PC-9 (cell line): ENCODE results near the gene EHD4. TPM values are rescaled to one million over a fixed set of nuclear protein-coding genes. Genes with fewer than 3 reads are reported as not detected.

Experiments
- BruUV-seq: library from RNA; stranded (reverse); fragments of 400-500 nt; replicated peaks from 2 replicates; lab custom pipeline; 2021; lab: Mats Ljungman, UMichigan
- CTCF ChIA-PET: fragments of 300-600 bp; sonication (Branson Sonifier 250); formaldehyde crosslinking; loops from one replicate; lab custom pipeline; 2022; ENCODE audit warnings: antibody characterized with exemption; lab: Charles Lee
- POLR2A ChIA-PET: fragments of 300-600 bp; sonication (Branson Sonifier 250); formaldehyde crosslinking; loops from one replicate; lab custom pipeline; 2022; ENCODE audit warnings: antibody characterized with exemption; ENCODE audit not compliant: unreplicated experiment; lab: Charles Lee
- DNase-seq, 2 experiments: peaks; one replicate each; pipeline versions ENCODE4 v3.0.0 to v3.0.0-alpha.2; 2015 to 2022; ENCODE audit warnings: mixed read lengths in 1 of 2
- H2AFZ ChIP-seq: fragments of 200-600 bp; sonication (generic); 2 replicates; pipeline ENCODE4 v1.8.1; 2017; ENCODE audit warnings: antibody characterized with exemption
- H3F3A ChIP-seq: fragments of 200-600 bp; sonication (generic); 2 replicates; pipeline ENCODE4 v1.8.1; 2017; ENCODE audit warnings: antibody characterized with exemption, mild to moderate bottlenecking, low read depth; ENCODE audit not compliant: insufficient read depth
- H3K27ac ChIP-seq: fragments of 200-600 bp; sonication (generic); 2 replicates; pipeline ENCODE4 v1.6.1; 2016; ENCODE audit warnings: mixed run types
- H3K27me3 ChIP-seq: fragments of 200-600 bp; sonication (generic); 2 replicates; pipeline ENCODE4 v1.6.1; 2016; ENCODE audit warnings: low read depth, mixed run types; ENCODE audit not compliant: insufficient read depth
- H3K36me3 ChIP-seq: fragments of 200-600 bp; sonication (generic); 2 replicates; pipeline ENCODE4 v1.6.1; 2016; ENCODE audit warnings: low read depth, mixed run types
- H3K4me1 ChIP-seq: fragments of 200-600 bp; sonication (generic); replicated peaks from 2 replicates; pipeline ENCODE4 v1.6.1; 2016; ENCODE audit warnings: mixed run types; ENCODE audit not compliant: insufficient read depth
- H3K4me2 ChIP-seq: fragments of 200-600 bp; sonication (generic); 2 replicates; pipeline ENCODE4 v1.6.1; 2017; ENCODE audit warnings: mixed run types
- H3K4me3 ChIP-seq: fragments of 200-600 bp; sonication (generic); 2 replicates; pipeline ENCODE4 v1.6.1; 2016; ENCODE audit warnings: mixed run types
- H3K79me2 ChIP-seq: fragments of 200-600 bp; sonication (generic); 2 replicates; pipeline ENCODE4 v1.6.1; 2017; ENCODE audit warnings: low read depth, mixed run types
- H3K9me2 ChIP-seq: fragments of 200-600 bp; sonication (generic); 2 replicates; pipeline ENCODE4 v1.8.1; 2017; ENCODE audit warnings: mild to moderate bottlenecking; ENCODE audit not compliant: insufficient read depth
- H3K9me3 ChIP-seq: fragments of 200-600 bp; sonication (generic); 2 replicates; pipeline ENCODE4 v1.8.1; 2016; ENCODE audit warnings: low read depth; ENCODE audit not compliant: insufficient read depth
- H4K20me1 ChIP-seq: fragments of 200-600 bp; sonication (generic); 2 replicates; pipeline ENCODE4 v1.8.1; 2017; ENCODE audit not compliant: insufficient read depth
- CTCF ChIP-seq: fragments of 200-600 bp; sonication (generic); conservative IDR thresholded peaks from 2 replicates; pipeline ENCODE4 v1.6.1; 2017; ENCODE audit warnings: mixed run types, antibody characterized with exemption, mild to moderate bottlenecking, moderate library complexity
- EZH2 ChIP-seq: fragments of 200-600 bp; sonication (generic); IDR thresholded peaks from 2 replicates; pipeline ENCODE4 v1.8.0; 2017; ENCODE audit warnings: antibody characterized with exemption, low read depth
- intact Hi-C: fragments of 100-400 bp; cut with micrococcal nuclease; formaldehyde crosslinking; loops from one replicate; pipeline ENCODE4 v1.10.0; 2022; ENCODE audit not compliant: unreplicated experiment
- microRNA-seq: library from miRNA; unstranded; fragments of <30 nt; microRNA quantifications from one replicate; pipeline ENCODE4 v1.2.0, GENCODE V29; 2021; ENCODE audit warnings: borderline number of aligned reads, borderline replicate concordance
- total RNA-seq: library from RNA; stranded (reverse); gene quantifications from 2 replicates; pipeline ENCODE4 v1.2.3, GENCODE V29; 2021

The EHD4 gene
- total RNA-seq, 1 experiment from 2014 or later, result 18.1 TPM

DNA sequence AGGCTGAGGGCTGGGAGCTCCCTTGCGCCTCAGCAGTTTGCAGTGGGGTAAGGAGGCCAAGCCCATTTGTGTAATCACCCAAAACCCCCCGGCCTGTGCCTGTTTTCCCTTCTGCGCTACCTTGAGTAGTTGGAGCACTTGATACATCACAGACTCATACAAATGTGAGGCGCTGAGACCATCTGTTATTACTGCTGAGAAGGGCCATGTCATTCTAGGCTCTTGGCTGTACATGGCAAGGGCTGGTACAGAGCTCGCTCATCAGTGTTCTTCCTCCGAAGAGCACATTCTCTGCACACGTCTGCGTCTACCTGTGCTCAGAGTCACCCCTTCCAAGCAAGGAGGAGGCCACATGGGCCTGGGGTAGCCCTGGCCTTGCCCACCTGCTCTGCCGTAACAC lies 124.4 kb downstream of the EHD4 start:
- Histone ChIP-seq H3K9me2 (no peaks in the 10 kb centered on the region), H3K4me3 (no peak overlapping the region), H3K4me2 (no peak overlapping the region), H3K9me3 (no peaks in the 10 kb centered on the region), H3K36me3 (no peaks in the 10 kb centered on the region), H2AFZ (no peak overlapping the region), H3K27ac (no peak overlapping the region), H3K27me3 (no peaks in the 10 kb centered on the region), H3K79me2 (no peaks in the 10 kb centered on the region), H3K4me1 (no peaks in the 10 kb centered on the region), H3F3A (no peaks in the 10 kb centered on the region), H4K20me1 (no peaks in the 10 kb centered on the region)
- intact Hi-C loops, result no loop called here
- CTCF ChIA-PET, result no interaction called here
- DNase-seq, result no peak
- no TSS peak for BruUV-seq
- POLR2A ChIA-PET, result no interaction called here
- TF ChIP-seq EZH2 (no peak), CTCF (no peak)

DNA sequence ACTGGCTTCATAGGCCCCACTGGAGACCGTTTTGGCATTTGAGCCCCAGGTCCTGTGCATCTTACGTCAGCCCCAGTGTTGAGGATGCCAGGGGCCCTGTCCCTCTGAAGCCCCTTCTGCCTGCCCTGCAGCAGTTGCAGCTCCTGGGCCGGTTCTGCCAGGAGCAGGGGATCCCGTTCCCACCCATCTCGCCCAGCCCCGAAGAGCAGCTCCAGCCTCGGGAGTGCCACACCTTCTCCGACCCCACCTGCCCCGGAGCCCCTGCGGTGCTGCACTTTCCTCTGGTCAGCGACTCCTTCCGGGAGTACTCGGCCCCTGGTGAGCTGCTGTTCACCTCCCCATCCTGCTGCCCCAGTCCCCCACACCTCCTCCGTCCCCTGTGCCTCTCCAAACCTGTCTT lies 125.2 kb downstream of the EHD4 start:
- Histone ChIP-seq H3K79me2 (no peaks in the 10 kb centered on the region), H3K4me3 (no peak overlapping the region), H3K4me1 (no peaks in the 10 kb centered on the region), H3K27me3 (no peaks in the 10 kb centered on the region), H3K9me3 (no peaks in the 10 kb centered on the region), H3K27ac (no peak overlapping the region), H2AFZ (no peak overlapping the region), H4K20me1 (no peaks in the 10 kb centered on the region), H3K9me2 (no peaks in the 10 kb centered on the region), H3K36me3 (no peaks in the 10 kb centered on the region), H3F3A (no peaks in the 10 kb centered on the region), H3K4me2 (no peak overlapping the region)
- DNase-seq, result no peak
- BruUV-seq, result no TSS peak
- no peak for TF ChIP-seq CTCF
- TF ChIP-seq EZH2, result no peak
- intact Hi-C loops, result no loop called here
- ChIA-PET POLR2A (no interaction called here), CTCF (no interaction called here)

Small RNA genes within 50 kb of the gene (microRNA-seq; reads per million reads assigned to microRNA genes)
- gene MIR4310, result not detected

Other genes with a start within 250 kb of the EHD4 start
- gene MAPKBP1, start 198.1 kb downstream of the EHD4 start, total RNA-seq, result 17.6 and 22.9 TPM in 2 replicates
- gene JMJD7, start 144.5 kb downstream of the EHD4 start, total RNA-seq, result 6.5 and 11.7 TPM in 2 replicates
- gene PLA2G4B, start 133.7 kb downstream of the EHD4 start, total RNA-seq, result 3.6 and 7.8 TPM in 2 replicates
- gene SPTBN5, start 78.5 kb downstream of the EHD4 start, total RNA-seq, result 2.6 and 4.2 TPM in 2 replicates
- not detected in 2 replicates for gene PLA2G4E, start 48.5 kb upstream of the EHD4 start, total RNA-seq
- 0.90 and 1.4 TPM in 2 replicates for gene PLA2G4D, start 122.0 kb upstream of the EHD4 start, total RNA-seq
- gene PLA2G4F, start 184.1 kb upstream of the EHD4 start, total RNA-seq, result 1.2 and 1.9 TPM in 2 replicates
- 57.6 and 64.7 TPM in 2 replicates for gene VPS39, start 235.7 kb upstream of the EHD4 start, total RNA-seq